ENCODE data around the gene ECI1.
"Not testable (repeated sequence)": the region's sequence is repeated elsewhere in the genome, so short reads cannot be mapped to it uniquely, and the experiment has no call there.

ECI1 gene

DNA sequence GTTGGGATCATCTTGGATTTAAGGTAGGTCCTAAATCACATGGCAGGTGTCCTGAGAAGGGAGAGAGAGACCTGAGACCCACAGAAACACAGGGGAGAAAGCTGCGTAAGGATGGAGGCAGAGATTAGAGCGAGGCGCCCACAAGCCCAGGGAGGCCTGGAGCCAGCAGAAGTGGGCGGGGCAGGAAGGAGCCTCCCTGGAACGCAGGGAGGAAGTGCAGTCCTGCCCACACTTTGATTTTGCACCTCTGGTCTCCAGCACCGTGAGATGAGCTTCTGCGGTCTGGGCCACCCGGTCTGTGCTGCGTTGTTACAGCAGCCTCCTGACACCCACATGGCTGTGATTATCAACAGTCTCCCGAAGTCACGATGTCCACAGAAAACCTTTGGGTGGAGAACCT is 8.8 kb downstream of the ECI1 start:
- no peak overlapping the region for H3K4me2 ChIP-seq (ENCODE audit: insufficient read depth, low read length, poor library complexity, severe bottlenecking)
- peaks cover 42 to 82% of the 10 kb centered on the region in 2 donors for H3K36me3 ChIP-seq (replicated peaks in 1 of 2; ENCODE audit: control insufficient read depth in 2 of 2, insufficient read depth in 2 of 2, low read length in 2 of 2)
- H4K8ac ChIP-seq (ENCODE audit: low read depth, low read length): no peak overlapping the region
- H3K14ac ChIP-seq (ENCODE audit: low read length): no peak overlapping the region
- H3K79me1 ChIP-seq (ENCODE audit: low read depth, low read length): peaks cover 5% of the 10 kb centered on the region
- no peak overlapping the region for H2AK5ac ChIP-seq (ENCODE audit: low read depth, low read length)
- H2AFZ ChIP-seq (ENCODE audit: low read length): no peak overlapping the region
- H3K4me3 ChIP-seq (ENCODE audit: low read length in 2 of 2): no peak overlapping the region
- no peak for DNase-seq (ENCODE audit: low spot score)
- H2BK12ac ChIP-seq (ENCODE audit: low read length): no peak overlapping the region
- H2BK5ac ChIP-seq (ENCODE audit: low read length): no peak overlapping the region
- H3K23ac ChIP-seq (ENCODE audit: low read depth, low read length, poor library complexity): no peak overlapping the region
- no peak overlapping the region for H3K9ac ChIP-seq (ENCODE audit: low read depth, low read length, poor library complexity)
- no peak overlapping the region for H3K18ac ChIP-seq (ENCODE audit: low read length)
- no CpG with 5 or more reads among the region's 11 CpGs for WGBS, 2 donors (ENCODE audit: extremely low coverage in 2 of 2, insufficient read length in 2 of 2, insufficient replicate concordance in 1 of 2)
- no peaks in the 10 kb centered on the region for H3K9me3 ChIP-seq (replicated peaks in 1 of 2; ENCODE audit: control insufficient read depth in 2 of 2, insufficient read depth in 1 of 2, low read depth in 1 of 2, low read length in 2 of 2)
- H3K27me3 ChIP-seq (ENCODE audit: control insufficient read depth in 3 of 3, insufficient read depth in 3 of 3, low read depth in 1 of 3, low read length in 3 of 3): peaks cover 0 to 4% (median under 1%) of the 10 kb centered on the region in 3 experiments
- no peak overlapping the region for H4K91ac ChIP-seq (ENCODE audit: low read depth, low read length, poor library complexity)
- H2BK15ac ChIP-seq (ENCODE audit: low read length): no peak overlapping the region
- no peak overlapping the region for H2BK120ac ChIP-seq (ENCODE audit: low read depth, low read length)
- H3K27ac ChIP-seq (replicated peaks; ENCODE audit: low read length): no peak overlapping the region
- peaks cover 0 to 6% of the 10 kb centered on the region in 2 donors for H3K4me1 ChIP-seq (ENCODE audit: control insufficient read depth in 2 of 2, insufficient read depth in 1 of 2, low read depth in 1 of 2, low read length in 2 of 2)
- H3K4ac ChIP-seq (ENCODE audit: low read length): no peak overlapping the region

DNA sequence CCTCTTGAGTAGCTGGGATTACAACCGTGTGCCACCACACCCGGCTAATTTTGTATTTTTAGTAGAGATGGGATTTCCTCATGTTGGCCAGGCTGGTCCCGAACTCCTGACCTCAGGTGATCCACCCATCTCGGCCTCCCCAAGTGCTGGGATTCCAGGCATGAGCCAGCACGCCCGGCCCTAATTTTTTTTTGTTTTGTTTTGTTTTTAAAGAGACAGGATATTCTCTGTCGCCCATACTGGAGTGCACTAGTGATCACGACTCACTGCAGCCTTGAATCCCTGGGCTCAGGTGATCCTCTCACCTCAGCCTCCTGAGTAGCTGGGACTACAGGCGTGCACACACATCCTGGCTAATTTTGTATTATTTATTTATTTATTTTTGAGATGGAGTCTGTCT is 11.1 kb downstream of the ECI1 start:
- H4K8ac ChIP-seq (ENCODE audit: low read depth, low read length): not testable (repeated sequence)

DNA sequence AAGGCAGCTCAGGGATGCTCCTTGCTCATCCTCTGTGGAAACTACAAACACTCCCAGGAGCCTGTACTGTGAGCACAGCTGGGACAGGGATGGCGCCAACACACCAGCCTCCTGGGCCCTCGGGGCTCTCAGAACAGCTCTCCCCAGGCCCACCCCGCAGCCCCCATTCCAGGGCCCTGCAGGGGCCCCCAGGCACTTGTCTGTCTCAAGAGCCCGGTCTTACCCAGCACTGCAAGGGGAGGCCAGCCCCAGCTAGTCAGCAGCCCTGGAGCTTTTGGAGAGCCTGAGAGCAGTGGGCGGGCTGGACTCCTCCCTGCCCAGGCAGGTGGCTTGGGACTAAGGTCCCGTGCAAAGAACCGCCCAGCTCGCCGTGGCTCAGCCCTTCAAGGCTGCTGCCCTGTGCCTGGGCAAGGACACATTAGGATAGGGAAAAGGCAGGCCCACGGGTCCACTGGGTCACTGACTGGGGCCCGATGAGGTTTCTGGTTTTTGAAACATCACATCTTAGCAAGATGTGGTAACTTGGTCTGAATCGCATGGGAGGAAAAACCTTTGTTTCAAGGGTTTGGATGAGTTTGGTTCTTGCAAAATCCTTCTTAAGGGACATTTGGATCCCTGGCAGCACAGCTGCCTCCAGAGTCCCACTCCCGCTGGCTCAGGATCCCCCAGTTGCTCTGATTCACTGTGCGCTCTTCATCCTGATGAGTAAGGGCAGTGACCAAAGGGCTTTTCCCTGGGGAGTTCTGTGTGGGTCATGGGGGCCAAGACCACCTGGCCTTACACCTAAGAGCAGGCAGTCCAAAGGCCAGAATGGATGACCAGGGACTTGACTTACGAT is 12.3 kb downstream of the ECI1 start:
- Histone ChIP-seq H2BK120ac (ENCODE audit: low read depth, low read length) (no peak overlapping the region), H3K23ac (ENCODE audit: low read depth, low read length, poor library complexity) (peak overlapping the region; percentile 93), H2BK5ac (ENCODE audit: low read length) (no peak overlapping the region), H3K4me1 (ENCODE audit: control insufficient read depth in 2 of 2, insufficient read depth in 1 of 2, low read depth in 1 of 2, low read length in 2 of 2) (peaks cover 0 to 16% of the 10 kb centered on the region in 2 donors), H2BK12ac (ENCODE audit: low read length) (no peak overlapping the region), H2AFZ (ENCODE audit: low read length) (no peak overlapping the region), H3K4me3 (ENCODE audit: low read length in 2 of 2) (no peak overlapping the region), H4K91ac (ENCODE audit: low read depth, low read length, poor library complexity) (no peak overlapping the region), H3K27me3 (ENCODE audit: control insufficient read depth in 3 of 3, insufficient read depth in 3 of 3, low read depth in 1 of 3, low read length in 3 of 3) (peaks cover 0 to 22% (median 7%) of the 10 kb centered on the region in 3 experiments), H2AK5ac (ENCODE audit: low read depth, low read length) (peak overlapping the region; percentile 46), H3K9ac (ENCODE audit: low read depth, low read length, poor library complexity) (no peak overlapping the region), H3K18ac (ENCODE audit: low read length) (peak overlapping the region; percentile 38), H3K9me3 (replicated peaks in 1 of 2; ENCODE audit: control insufficient read depth in 2 of 2, insufficient read depth in 1 of 2, low read depth in 1 of 2, low read length in 2 of 2) (peaks cover 0 to 1% of the 10 kb centered on the region in 2 donors), H3K79me1 (ENCODE audit: low read depth, low read length) (peaks cover 10% of the 10 kb centered on the region), H3K4me2 (ENCODE audit: insufficient read depth, low read length, poor library complexity, severe bottlenecking) (no peak overlapping the region), H2BK15ac (ENCODE audit: low read length) (no peak overlapping the region), H3K14ac (ENCODE audit: low read length) (peak overlapping the region; percentile 21), H4K8ac (ENCODE audit: low read depth, low read length) (no peak overlapping the region), H3K4ac (ENCODE audit: low read length) (no peak overlapping the region), H3K36me3 (replicated peaks in 1 of 2; ENCODE audit: control insufficient read depth in 2 of 2, insufficient read depth in 2 of 2, low read length in 2 of 2) (peaks cover 30 to 72% of the 10 kb centered on the region in 2 donors), H3K27ac (replicated peaks; ENCODE audit: low read length) (no peak overlapping the region)
- no peak for DNase-seq (ENCODE audit: low spot score)
- WGBS, 2 donors (ENCODE audit: extremely low coverage in 2 of 2, insufficient read length in 2 of 2, insufficient replicate concordance in 1 of 2): no CpG with 5 or more reads among the region's 15 CpGs

More for the DNA sequence above, 11.1 kb downstream of the ECI1 start:
- not testable (repeated sequence) for H2BK12ac ChIP-seq (ENCODE audit: low read length); H4K91ac ChIP-seq (ENCODE audit: low read depth, low read length, poor library complexity); H2BK5ac ChIP-seq (ENCODE audit: low read length); H3K9ac ChIP-seq (ENCODE audit: low read depth, low read length, poor library complexity); H3K4me2 ChIP-seq (ENCODE audit: insufficient read depth, low read length, poor library complexity, severe bottlenecking); H3K23ac ChIP-seq (ENCODE audit: low read depth, low read length, poor library complexity); H3K4me3 ChIP-seq (ENCODE audit: low read length in 2 of 2); H2BK120ac ChIP-seq (ENCODE audit: low read depth, low read length); DNase-seq (ENCODE audit: low spot score); H3K9me3 ChIP-seq (replicated peaks in 1 of 2; ENCODE audit: control insufficient read depth in 2 of 2, insufficient read depth in 1 of 2, low read depth in 1 of 2, low read length in 2 of 2); H2AK5ac ChIP-seq (ENCODE audit: low read depth, low read length); H3K27ac ChIP-seq (replicated peaks; ENCODE audit: low read length); H2BK15ac ChIP-seq (ENCODE audit: low read length); H3K18ac ChIP-seq (ENCODE audit: low read length); H3K14ac ChIP-seq (ENCODE audit: low read length); H2AFZ ChIP-seq (ENCODE audit: low read length); H3K4ac ChIP-seq (ENCODE audit: low read length); H3K79me1 ChIP-seq (ENCODE audit: low read depth, low read length)
- Histone ChIP-seq H3K27me3 (ENCODE audit: control insufficient read depth in 3 of 3, insufficient read depth in 3 of 3, low read depth in 1 of 3, low read length in 3 of 3) (peaks cover 0 to 22% (median 7%) of the 10 kb centered on the region in 3 experiments), H3K4me1 (ENCODE audit: control insufficient read depth in 2 of 2, insufficient read depth in 1 of 2, low read depth in 1 of 2, low read length in 2 of 2) (peaks cover 0 to 16% of the 10 kb centered on the region in 2 donors), H3K36me3 (replicated peaks in 1 of 2; ENCODE audit: control insufficient read depth in 2 of 2, insufficient read depth in 2 of 2, low read length in 2 of 2) (peaks cover 33 to 73% of the 10 kb centered on the region in 2 donors)
- WGBS, 2 donors (ENCODE audit: extremely low coverage in 2 of 2, insufficient read length in 2 of 2, insufficient replicate concordance in 1 of 2): no CpG with 5 or more reads among the region's 9 CpGs

DNA sequence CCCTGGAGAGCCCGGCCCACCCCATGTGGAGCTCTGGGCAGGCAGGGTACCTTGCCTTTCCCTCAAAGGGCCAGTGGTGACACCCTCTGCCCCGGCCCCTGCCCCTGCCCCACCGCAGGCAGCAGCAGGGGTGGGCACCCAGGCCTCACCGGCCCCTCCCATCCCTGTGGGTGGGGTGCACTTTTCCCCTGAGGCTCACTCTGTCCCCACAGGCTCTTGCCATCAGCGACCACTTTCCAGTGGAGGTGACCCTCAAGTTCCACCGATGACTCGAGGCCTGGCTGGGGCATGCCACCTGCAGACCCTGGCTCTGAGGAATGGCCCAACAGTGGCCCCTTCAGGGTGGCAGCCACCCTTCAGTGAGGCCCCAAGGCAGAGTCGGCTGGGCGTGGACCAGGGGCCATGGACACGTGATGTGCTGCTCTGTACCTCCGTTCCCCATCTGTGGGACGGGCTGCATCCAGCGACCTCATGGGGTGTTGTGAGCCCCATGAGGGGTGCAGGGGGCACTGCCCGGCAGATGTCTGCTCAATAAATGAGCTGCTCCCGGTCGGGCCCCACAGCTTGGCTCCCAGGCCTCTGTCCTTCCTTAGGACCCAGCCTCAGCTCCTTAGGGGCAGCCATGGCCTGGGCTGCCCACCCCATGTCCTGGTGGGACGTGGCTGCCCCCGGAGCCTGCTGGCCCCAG is 13.1 kb downstream of the ECI1 start:
- Histone ChIP-seq H3K9me3 (replicated peaks in 1 of 2; ENCODE audit: control insufficient read depth in 2 of 2, insufficient read depth in 1 of 2, low read depth in 1 of 2, low read length in 2 of 2) (peaks cover 0 to 1% of the 10 kb centered on the region in 2 donors), H3K4me2 (ENCODE audit: insufficient read depth, low read length, poor library complexity, severe bottlenecking) (no peak overlapping the region), H3K79me1 (ENCODE audit: low read depth, low read length) (peaks cover 11% of the 10 kb centered on the region), H3K14ac (ENCODE audit: low read length) (peak overlapping the region; percentile 89), H3K23ac (ENCODE audit: low read depth, low read length, poor library complexity) (peak overlapping the region; percentile 93), H3K4me1 (ENCODE audit: control insufficient read depth in 2 of 2, insufficient read depth in 1 of 2, low read depth in 1 of 2, low read length in 2 of 2) (peaks cover 0 to 16% of the 10 kb centered on the region in 2 donors), H3K4me3 (ENCODE audit: low read length in 2 of 2) (no peak overlapping the region), H3K18ac (ENCODE audit: low read length) (peak overlapping the region; percentile 85), H3K27me3 (ENCODE audit: control insufficient read depth in 3 of 3, insufficient read depth in 3 of 3, low read depth in 1 of 3, low read length in 3 of 3) (peaks cover 0 to 22% (median 7%) of the 10 kb centered on the region in 3 experiments), H4K8ac (ENCODE audit: low read depth, low read length) (no peak overlapping the region), H3K27ac (replicated peaks; ENCODE audit: low read length) (no peak overlapping the region), H2BK5ac (ENCODE audit: low read length) (peak overlapping the region; percentile 53), H2AK5ac (ENCODE audit: low read depth, low read length) (peak overlapping the region; percentile 84), H3K9ac (ENCODE audit: low read depth, low read length, poor library complexity) (peak overlapping the region; percentile 77), H2BK12ac (ENCODE audit: low read length) (no peak overlapping the region), H4K91ac (ENCODE audit: low read depth, low read length, poor library complexity) (no peak overlapping the region), H2AFZ (ENCODE audit: low read length) (no peak overlapping the region), H3K4ac (ENCODE audit: low read length) (no peak overlapping the region), H3K36me3 (replicated peaks in 1 of 2; ENCODE audit: control insufficient read depth in 2 of 2, insufficient read depth in 2 of 2, low read length in 2 of 2) (peaks cover 28 to 72% of the 10 kb centered on the region in 2 donors), H2BK15ac (ENCODE audit: low read length) (peak overlapping the region; percentile 37), H2BK120ac (ENCODE audit: low read depth, low read length) (no peak overlapping the region)
- no CpG with 5 or more reads among the region's 18 CpGs for WGBS, 2 donors (ENCODE audit: extremely low coverage in 2 of 2, insufficient read length in 2 of 2, insufficient replicate concordance in 1 of 2)
- no peak for DNase-seq (ENCODE audit: low spot score)

Data from neuronal stem cell (in vitro differentiated cells).